HuH-7 (cell line): ENCODE data around the gene CHRFAM7A.
"Not testable (repeated sequence)": the region's sequence is repeated elsewhere in the genome, so short reads cannot be mapped to it uniquely, and the experiment has no call there.

Experiments
- DNase-seq: peaks from one replicate; pipeline ENCODE4 v3.0.0; 2011; ENCODE audit warnings: low spot score

CHRFAM7A gene

GRCh38 chr15:30392766-30393663, at the start of gene CHRFAM7A:
Gene CHRFAM7A, minus strand, starts transcription at chr15:30393540. Its CDS starts 10,189 bp downstream, at chr15:30383351.
- not testable (repeated sequence) for DNase-seq

DNA sequence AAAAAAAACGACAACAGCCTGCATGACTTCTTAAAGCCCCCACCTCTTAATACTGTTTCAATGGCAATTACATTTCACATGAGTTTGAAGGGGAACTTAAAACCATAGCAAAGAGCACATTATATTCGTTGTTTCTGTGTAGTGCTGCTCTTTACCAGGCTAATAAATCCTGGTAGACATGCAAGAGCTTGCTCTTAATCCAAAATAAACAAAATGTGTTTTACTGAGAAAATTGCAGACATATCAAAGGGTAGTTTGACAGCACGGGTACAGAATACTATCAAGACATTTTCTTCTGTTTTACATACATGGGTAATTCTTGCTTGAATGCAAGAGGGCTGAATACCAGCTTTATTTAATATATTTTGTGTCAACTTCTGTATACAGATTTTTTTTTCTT, 45.0 kb upstream of the CHRFAM7A start:
- not testable (repeated sequence) for DNase-seq

DNA sequence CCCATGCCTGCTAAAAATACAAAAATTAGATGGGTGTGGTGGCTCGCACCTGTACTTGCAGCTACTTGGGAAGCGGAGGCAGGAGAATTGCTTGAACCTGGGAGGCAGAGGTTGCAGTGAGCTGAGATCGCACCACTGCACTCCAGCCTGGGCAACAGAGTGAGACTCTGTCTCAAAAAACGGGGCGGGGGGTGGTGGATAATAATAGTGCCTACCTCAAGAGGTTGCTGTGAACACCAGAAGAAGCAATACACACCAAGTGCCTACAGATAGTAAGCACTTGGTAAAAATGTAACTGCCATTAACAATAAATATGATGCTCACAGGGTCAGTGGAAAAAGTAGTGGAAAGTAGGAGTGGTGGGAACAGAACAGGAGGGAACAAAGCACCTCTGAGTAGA, 42.5 kb upstream of the CHRFAM7A start:
- DNase-seq = not testable (repeated sequence)

GRCh38 chr15:30420723-30421122, 27.4 kb upstream of the CHRFAM7A start:
- DNase-seq = not testable (repeated sequence)

- DNase-seq = not testable (repeated sequence)
These were observed 20.8 kb upstream of the CHRFAM7A start, which contains the start of gene GOLGA8R for GRCh38 chr15:30414160-30414559. Gene GOLGA8R, minus strand, starts transcription at chr15:30414260. Its CDS starts 98 bp downstream, at chr15:30414162.

GRCh38 chr15:30407636-30408035, 14.3 kb upstream of the CHRFAM7A start:
- DNase-seq = not testable (repeated sequence)

DNA sequence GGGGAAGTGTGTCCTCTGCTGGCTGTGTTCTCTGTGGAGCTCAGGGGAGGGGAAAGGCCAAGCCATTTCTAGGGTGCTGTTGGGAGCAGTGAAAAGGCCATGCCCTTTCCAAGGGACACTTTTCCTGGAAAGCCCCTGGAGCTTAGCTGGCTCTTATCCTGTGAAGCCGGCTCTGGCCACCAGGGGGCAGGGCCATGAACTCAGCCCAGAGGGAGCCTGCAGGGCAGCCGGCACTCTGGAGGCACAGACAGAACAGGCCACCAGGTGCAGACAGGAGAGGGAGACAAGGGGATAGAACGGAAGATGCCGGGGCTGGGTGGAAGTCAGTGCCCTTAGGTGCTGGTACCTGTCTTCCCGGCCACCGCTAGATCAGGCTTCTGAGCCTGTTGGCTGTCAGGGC, 5.6 kb upstream of the CHRFAM7A start:
- DNase-seq = not testable (repeated sequence)

- not testable (repeated sequence) for DNase-seq
These were observed 288 bp upstream of the CHRFAM7A start for GRCh38 chr15:30393664-30393991.

DNA sequence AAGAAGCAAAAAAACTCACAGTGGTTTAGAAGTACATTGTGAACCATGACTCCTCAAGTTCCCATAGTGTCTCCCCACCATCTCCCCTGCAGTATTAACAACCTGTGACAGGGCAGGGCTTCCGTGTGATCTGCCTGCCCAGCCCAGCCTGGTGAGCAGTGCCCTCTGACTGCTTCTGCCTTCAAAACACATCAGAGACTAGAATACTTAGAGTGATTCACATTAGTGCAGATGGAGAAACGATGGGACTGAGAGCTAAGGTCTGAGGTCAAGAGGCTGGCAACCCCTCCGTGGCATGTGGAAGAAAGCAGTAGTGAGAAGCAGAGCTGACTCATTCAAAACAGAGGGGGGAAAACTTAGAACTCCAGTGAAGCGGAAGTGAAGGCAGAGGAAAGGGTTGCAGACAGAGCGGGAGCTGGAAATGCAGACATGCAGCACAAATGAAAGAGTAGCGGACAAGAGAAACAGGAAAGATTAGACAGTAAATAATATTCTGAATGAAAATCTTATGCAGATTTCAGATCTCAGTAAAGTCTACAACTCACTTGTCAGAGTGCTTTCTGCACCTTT, 6.9 kb downstream of the CHRFAM7A start:
- not testable (repeated sequence) for DNase-seq

DNA sequence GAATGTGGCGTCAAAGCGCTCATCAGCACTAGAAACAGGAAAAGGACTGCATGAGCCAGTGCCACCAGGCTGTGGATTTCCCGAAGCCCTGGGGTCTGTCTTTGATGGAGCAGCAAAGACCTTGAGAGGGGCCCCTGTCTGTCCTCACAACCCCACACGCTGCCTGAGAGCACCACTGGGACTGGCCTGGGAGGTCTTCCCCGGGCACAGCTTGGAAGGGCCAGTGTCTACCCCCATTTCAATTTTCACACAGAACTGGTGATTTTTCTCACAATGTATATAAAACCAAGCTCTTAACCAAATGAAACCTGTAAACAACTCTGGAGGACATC, 16.3 kb downstream of the CHRFAM7A start:
- DNase-seq = not testable (repeated sequence)

GRCh38 chr15:30376375-30377081, 16.8 kb downstream of the CHRFAM7A start:
- DNase-seq = not testable (repeated sequence)

DNA sequence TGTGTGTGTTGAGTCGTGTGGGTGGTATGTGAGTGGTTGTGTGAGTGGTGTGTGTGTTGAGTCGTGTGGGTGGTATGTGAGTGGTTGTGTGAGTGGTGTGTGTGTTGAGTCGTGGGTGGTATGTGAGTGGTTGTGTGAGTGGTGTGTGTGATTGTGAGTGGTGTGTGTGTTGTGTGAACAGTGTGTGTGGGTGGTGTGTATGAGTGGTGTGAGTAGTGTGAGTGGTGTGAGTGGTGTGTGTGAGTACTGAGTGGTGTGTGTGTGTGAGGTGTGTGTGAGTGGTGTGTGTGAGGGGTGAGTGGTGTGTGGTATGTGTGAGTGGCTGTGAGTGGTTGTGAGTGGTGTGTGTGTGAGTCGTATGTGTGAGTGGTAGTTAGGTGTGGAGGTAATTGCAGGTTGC, 17.5 kb downstream of the CHRFAM7A start:
- DNase-seq = not testable (repeated sequence)

GRCh38 chr15:30374862-30375261, 18.5 kb downstream of the CHRFAM7A start:
- DNase-seq = not testable (repeated sequence)

GRCh38 chr15:30368271-30368670, 25.1 kb downstream of the CHRFAM7A start:
- not testable (repeated sequence) for DNase-seq

- DNase-seq = not testable (repeated sequence)
These were observed 26.1 kb downstream of the CHRFAM7A start for GRCh38 chr15:30367246-30367645.

- DNase-seq = not testable (repeated sequence)
These were observed 31.9 kb downstream of the CHRFAM7A start for GRCh38 chr15:30361404-30361803.

- not testable (repeated sequence) for DNase-seq
These were observed 32.4 kb downstream of the CHRFAM7A start for GRCh38 chr15:30360990-30361389.

GRCh38 chr15:30355043-30355442, 38.3 kb downstream of the CHRFAM7A start:
- not testable (repeated sequence) for DNase-seq

GRCh38 chr15:30349803-30350202, 43.5 kb downstream of the CHRFAM7A start:
- not testable (repeated sequence) for DNase-seq

DNA sequence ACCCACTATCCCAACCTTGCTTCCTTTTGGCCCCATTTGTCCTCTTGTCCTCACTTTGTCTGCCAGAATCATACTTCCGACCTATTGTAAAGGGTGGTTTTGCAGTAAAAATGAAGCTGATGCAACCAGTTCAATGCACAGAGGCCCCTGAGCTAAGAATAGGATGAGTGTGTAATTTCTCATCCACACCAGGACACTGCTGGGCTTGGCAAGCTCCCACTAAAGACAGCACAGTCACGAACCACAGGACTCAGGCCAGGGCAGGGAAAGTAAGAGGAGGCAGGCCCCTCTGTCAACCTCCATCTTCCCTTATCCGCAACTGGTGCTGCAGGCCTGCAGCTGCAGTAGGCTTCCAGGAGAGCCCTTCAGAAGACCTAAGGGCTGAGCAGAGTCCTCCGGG, 56.8 kb downstream of the CHRFAM7A start:
- DNase-seq = not testable (repeated sequence)

DNA sequence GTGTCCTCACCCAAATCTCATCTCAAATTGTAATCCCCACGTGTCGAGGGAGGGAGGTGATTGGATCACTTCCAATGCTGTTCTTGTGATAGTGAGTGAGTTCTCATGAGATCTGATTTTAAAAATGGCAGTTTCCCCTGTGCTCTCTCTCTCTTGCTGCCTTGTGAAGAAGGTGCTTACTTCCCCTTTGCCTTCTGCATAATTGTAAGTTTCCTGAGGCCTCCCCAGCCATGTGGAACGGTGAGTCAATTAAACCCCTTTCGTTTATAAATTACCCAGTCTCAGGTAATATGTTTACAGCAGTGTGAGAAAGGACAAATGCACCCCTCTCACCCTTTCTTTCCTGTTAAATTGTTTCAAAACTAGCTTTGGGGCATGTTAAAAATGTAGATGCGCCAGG, 59.2 kb downstream of the CHRFAM7A start:
- not testable (repeated sequence) for DNase-seq

DNA sequence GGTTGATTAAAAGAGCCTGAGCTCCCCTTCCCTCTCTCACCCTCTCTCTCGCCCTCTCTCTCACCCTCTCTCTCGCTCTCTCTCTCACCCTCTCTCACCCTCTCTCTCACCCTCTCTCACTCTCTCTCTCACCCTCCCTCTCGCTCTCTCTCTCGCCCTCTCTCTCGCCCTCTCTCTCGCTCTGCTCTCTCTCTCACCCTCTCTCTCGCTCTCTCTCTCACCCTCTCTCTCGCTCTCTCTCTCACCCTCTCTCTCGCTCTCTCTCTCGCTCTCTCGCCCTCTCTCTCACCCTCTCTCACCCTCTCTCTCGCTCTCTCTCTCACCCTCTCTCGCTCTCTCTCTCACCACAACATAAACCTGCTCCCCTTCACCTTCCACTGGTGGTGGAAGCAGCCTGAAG, 67.2 kb downstream of the CHRFAM7A start:
- not testable (repeated sequence) for DNase-seq

DNA sequence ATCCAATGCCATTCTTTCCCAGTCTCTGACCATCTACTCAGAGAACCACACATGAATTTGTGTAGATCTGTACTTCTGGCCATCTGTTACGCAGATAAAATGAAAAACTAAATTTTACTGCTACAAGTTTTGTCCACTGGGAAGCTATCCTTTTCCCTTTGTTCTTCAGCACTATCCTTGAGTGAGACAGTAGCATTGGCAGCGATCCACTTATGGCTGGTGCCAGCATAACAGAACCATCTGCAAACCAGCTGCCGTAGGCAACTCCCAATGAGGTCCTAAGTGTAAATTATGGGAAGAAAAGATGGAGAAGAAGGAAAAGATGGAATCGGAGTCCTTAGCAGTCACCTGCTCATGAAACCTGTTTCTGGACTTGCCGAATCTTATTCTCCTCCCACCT, 72.3 kb downstream of the CHRFAM7A start:
- DNase-seq = not testable (repeated sequence)
